Astrocyte (in vitro differentiated cells and primary cell): ENCODE measurements around the gene TTC23L.

Source experiments
- EZH2 ChIP-seq: IDR thresholded peaks from 2 replicates; pipeline ENCODE4 v1.6.1; 2012; ENCODE audit warnings: mild to moderate bottlenecking, low read length, inconsistent platforms; ENCODE audit not compliant: insufficient read depth
- TF ChIP-seq, protein P1 (sequence below): IDR thresholded peaks from 2 replicates; pipeline ENCODE4 v1.5.1; 2011; ENCODE audit warnings: low read depth, mild to moderate bottlenecking, inconsistent platforms, low read length, moderate library complexity; ENCODE audit not compliant: insufficient read depth

DNA sequence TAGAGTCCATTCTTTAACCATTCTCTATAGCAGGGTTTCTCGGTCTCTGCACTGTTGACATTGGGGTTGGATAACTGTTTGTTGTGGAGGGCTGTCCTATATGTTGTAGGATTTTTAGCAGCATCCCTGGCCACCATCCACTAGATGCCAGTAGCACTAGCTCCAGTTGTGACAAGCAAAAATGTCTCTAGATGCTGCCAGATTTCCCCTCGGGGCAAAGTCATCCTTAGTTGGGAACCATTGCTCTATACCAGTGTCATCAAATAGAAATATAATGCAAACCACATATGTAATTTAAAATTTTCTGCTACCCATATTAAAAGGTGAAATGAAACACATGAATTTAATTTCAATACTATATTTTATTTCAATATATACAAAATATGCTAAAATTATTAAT, 2.9 kb downstream of the TTC23L start:
- TF ChIP-seq, protein P1, sequence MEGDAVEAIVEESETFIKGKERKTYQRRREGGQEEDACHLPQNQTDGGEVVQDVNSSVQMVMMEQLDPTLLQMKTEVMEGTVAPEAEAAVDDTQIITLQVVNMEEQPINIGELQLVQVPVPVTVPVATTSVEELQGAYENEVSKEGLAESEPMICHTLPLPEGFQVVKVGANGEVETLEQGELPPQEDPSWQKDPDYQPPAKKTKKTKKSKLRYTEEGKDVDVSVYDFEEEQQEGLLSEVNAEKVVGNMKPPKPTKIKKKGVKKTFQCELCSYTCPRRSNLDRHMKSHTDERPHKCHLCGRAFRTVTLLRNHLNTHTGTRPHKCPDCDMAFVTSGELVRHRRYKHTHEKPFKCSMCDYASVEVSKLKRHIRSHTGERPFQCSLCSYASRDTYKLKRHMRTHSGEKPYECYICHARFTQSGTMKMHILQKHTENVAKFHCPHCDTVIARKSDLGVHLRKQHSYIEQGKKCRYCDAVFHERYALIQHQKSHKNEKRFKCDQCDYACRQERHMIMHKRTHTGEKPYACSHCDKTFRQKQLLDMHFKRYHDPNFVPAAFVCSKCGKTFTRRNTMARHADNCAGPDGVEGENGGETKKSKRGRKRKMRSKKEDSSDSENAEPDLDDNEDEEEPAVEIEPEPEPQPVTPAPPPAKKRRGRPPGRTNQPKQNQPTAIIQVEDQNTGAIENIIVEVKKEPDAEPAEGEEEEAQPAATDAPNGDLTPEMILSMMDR, result no peak
- TF ChIP-seq EZH2, result no peak
